Measurements from ENCODE around the gene C1QTNF9.
"Not testable (repeated sequence)": the region's sequence is repeated elsewhere in the genome, so short reads cannot be mapped to it uniquely, and the experiment has no call there.

The C1QTNF9 gene

DNA sequence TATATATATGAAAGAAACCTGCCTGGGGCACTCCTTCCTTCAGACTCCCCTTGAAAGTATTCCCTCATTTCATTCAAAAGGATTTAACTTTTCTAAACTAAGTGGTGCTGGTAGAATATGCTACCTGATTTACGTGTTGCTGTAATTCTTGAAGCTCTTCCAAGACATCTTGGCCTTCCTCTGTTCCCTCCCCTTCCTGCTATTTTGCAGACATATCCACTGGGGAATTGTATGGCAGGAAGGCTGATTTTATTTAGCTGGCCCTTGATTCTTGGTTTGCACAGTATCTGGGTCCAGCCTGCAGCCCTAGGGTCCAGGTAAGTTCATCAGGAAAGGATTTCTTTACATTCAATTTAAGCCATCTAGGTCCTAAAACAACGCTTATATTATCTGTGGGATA lies at the start of gene C1QTNF9:
C1QTNF9 (plus strand) TSS at position 281 of the 400 bp plus-strand sequence. CDS start 6,424 bp downstream, outside the sequence.
- not testable (repeated sequence) for H3K4me3 ChIP-seq (replicated peaks in 1 of 2; ENCODE audit: low read depth in 2 of 2, low read length in 2 of 2)
- DNase-seq (ENCODE audit: low read depth in 2 of 2): peak; percentile 13 to 53

DNA sequence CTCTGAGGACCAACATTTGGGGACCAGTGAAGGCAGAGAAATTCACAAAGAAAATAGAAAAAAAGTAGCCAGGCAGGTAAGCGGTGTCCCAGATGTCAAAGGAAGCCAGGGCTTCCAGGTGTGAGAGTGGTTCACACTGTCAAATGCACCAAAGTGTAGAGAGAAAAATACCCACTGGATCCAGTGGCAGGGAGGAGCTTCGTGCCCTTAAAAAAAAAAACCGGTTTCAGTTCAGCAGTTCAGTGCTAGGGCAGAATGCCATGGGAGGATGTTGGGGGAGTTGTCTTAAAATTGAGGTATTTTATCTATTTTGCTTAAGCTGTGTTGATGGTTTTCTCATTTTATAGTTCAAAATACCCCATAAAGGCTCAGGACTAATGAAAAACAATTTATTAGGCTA lies 47.8 kb upstream of the C1QTNF9 start:
- no peak overlapping the region for H3K4me3 ChIP-seq (replicated peaks in 1 of 2; ENCODE audit: low read depth in 2 of 2, low read length in 2 of 2)
- peak in 1 of 2 donors; percentile 18 for DNase-seq (ENCODE audit: low read depth in 2 of 2)
- TF ChIP-seq, protein P1, sequence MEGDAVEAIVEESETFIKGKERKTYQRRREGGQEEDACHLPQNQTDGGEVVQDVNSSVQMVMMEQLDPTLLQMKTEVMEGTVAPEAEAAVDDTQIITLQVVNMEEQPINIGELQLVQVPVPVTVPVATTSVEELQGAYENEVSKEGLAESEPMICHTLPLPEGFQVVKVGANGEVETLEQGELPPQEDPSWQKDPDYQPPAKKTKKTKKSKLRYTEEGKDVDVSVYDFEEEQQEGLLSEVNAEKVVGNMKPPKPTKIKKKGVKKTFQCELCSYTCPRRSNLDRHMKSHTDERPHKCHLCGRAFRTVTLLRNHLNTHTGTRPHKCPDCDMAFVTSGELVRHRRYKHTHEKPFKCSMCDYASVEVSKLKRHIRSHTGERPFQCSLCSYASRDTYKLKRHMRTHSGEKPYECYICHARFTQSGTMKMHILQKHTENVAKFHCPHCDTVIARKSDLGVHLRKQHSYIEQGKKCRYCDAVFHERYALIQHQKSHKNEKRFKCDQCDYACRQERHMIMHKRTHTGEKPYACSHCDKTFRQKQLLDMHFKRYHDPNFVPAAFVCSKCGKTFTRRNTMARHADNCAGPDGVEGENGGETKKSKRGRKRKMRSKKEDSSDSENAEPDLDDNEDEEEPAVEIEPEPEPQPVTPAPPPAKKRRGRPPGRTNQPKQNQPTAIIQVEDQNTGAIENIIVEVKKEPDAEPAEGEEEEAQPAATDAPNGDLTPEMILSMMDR (IDR thresholded peaks at IDR 0.05; ENCODE audit: low read depth, low read length): no peak

DNA sequence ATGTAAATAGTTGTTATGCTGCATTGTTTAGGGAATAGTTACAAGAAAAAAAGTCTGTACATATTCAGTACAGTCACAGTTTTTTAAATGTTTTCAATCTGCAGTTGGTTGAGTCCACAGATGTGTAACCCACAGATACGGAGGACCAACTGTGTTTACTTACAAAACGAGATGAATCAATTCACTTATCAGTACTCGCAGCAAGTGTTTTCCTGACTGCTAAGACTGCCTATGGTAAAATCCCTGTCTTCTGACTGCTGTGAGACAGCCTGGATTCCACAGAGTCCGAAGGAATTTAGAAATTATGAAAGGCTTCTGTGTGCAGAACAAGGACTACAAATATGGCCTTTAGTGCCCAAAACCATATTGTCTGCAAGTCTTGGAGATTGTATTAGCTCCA lies 45.7 kb upstream of the C1QTNF9 start:
- DNase-seq (ENCODE audit: low read depth in 2 of 2): peak; percentile 27 to 61
- TF ChIP-seq, protein P1 (IDR thresholded peaks at IDR 0.05; ENCODE audit: low read depth, low read length): no peak
- no peak overlapping the region for H3K4me3 ChIP-seq (replicated peaks in 1 of 2; ENCODE audit: low read depth in 2 of 2, low read length in 2 of 2)

- DNase-seq (ENCODE audit: low read depth in 2 of 2): no peak
- H3K4me3 ChIP-seq (replicated peaks in 1 of 2; ENCODE audit: low read depth in 2 of 2, low read length in 2 of 2): no peak overlapping the region
- TF ChIP-seq, protein P1 (IDR thresholded peaks at IDR 0.05; ENCODE audit: low read depth, low read length): no peak
Measured at GRCh38 chr13:24264976-24265375, 44.4 kb upstream of the C1QTNF9 start.

GRCh38 chr13:24265453-24265852 lies 43.9 kb upstream of the C1QTNF9 start:
- H3K4me3 ChIP-seq (replicated peaks in 1 of 2; ENCODE audit: low read depth in 2 of 2, low read length in 2 of 2): no peak overlapping the region
- no peak for DNase-seq (ENCODE audit: low read depth in 2 of 2)
- TF ChIP-seq, protein P1 (IDR thresholded peaks at IDR 0.05; ENCODE audit: low read depth, low read length): no peak

DNA sequence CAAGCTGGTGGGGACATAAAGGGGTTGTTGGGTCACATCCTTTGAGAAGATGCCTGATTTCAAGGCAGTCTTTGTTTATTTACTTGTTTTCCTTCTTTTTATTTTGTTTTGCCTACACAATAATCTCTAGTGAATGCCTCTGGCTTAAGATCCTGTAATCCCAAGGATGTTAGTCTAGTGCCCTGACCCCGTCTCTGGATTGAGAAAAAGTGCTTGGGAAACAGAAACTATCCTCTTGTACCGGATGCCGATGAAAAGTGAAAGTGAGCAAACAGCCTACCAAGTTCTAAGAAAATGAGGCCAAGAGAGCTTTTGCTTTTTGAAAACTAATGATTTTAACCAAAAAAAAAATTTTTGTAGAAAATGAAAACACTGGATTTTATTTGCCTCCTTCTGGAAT lies 42.1 kb upstream of the C1QTNF9 start:
- DNase-seq (ENCODE audit: low read depth in 2 of 2): peak; percentile 12 to 55
- peak overlapping the region in 1 of 2 donors; percentile 11 for H3K4me3 ChIP-seq (replicated peaks in 1 of 2; ENCODE audit: low read depth in 2 of 2, low read length in 2 of 2)
- TF ChIP-seq, protein P1 (IDR thresholded peaks at IDR 0.05; ENCODE audit: low read depth, low read length): no peak

- H3K4me3 ChIP-seq (replicated peaks in 1 of 2; ENCODE audit: low read depth in 2 of 2, low read length in 2 of 2): no peak overlapping the region
- TF ChIP-seq, protein P1 (IDR thresholded peaks at IDR 0.05; ENCODE audit: low read depth, low read length): no peak
- no peak for DNase-seq (ENCODE audit: low read depth in 2 of 2)
Measured at GRCh38 chr13:24267801-24268200, 41.6 kb upstream of the C1QTNF9 start.
